Progenitor cell of endocrine pancreas (in vitro differentiated cells): Measurements from ENCODE around the gene CAMKK2. TPM values are rescaled to one million over a fixed set of nuclear protein-coding genes. Genes with fewer than 3 reads are reported as not detected.

Source experiments
- DNase-seq: peaks from one replicate; pipeline ENCODE4 v3.0.0; 2021; ENCODE audit warnings: low spot score; ENCODE audit not compliant: unreplicated experiment
- H3K27ac Mint-ChIP-seq: 2 replicates; pipeline ENCODE4 v1.8.0; 2021; ENCODE audit warnings: mild to moderate bottlenecking, moderate library complexity, mixed read lengths
- H3K27me3 Mint-ChIP-seq: 2 replicates; pipeline ENCODE4 v1.8.0; 2021; ENCODE audit warnings: mixed read lengths
- H3K36me3 Mint-ChIP-seq: 2 replicates; pipeline ENCODE4 v1.8.0; 2022; ENCODE audit warnings: mixed read lengths; ENCODE audit not compliant: insufficient read depth
- H3K4me1 Mint-ChIP-seq: 2 replicates; pipeline ENCODE4 v1.8.0; 2021; ENCODE audit warnings: low read depth, mixed read lengths
- H3K4me3 Mint-ChIP-seq: 2 replicates; pipeline ENCODE4 v1.8.0; 2021; ENCODE audit warnings: low read depth, mild to moderate bottlenecking, moderate library complexity, mixed read lengths
- H3K9me3 Mint-ChIP-seq: 2 replicates; pipeline ENCODE4 v1.8.0; 2021; ENCODE audit warnings: low read depth, mixed read lengths
- total RNA-seq: library from RNA; stranded (reverse); gene quantifications from 2 replicates; pipeline ENCODE4 v1.2.1, GENCODE V29; 2021
- TF ChIP-seq, protein P1 (sequence below): fragments of 200-600 bp; sonication (generic); IDR thresholded peaks from one replicate; pipeline ENCODE4 v1.5.0; 2021; ENCODE audit warnings: antibody characterized with exemption, mild to moderate bottlenecking; ENCODE audit not compliant: unreplicated experiment

Gene CAMKK2
- total RNA-seq, 1 donor from 2014 or later = 44.2 TPM

GRCh38 chr12:121252712-121253345, 43.7 kb downstream of the CAMKK2 start:
- Mint-ChIP-seq H3K36me3 (peaks cover 39% of the 10 kb centered on the region), H3K4me3 (no peak overlapping the region), H3K4me1 (no peaks in the 10 kb centered on the region), H3K27me3 (no peaks in the 10 kb centered on the region), H3K9me3 (no peaks in the 10 kb centered on the region), H3K27ac (no peak overlapping the region)
- no peak for DNase-seq
- TF ChIP-seq, protein P1, sequence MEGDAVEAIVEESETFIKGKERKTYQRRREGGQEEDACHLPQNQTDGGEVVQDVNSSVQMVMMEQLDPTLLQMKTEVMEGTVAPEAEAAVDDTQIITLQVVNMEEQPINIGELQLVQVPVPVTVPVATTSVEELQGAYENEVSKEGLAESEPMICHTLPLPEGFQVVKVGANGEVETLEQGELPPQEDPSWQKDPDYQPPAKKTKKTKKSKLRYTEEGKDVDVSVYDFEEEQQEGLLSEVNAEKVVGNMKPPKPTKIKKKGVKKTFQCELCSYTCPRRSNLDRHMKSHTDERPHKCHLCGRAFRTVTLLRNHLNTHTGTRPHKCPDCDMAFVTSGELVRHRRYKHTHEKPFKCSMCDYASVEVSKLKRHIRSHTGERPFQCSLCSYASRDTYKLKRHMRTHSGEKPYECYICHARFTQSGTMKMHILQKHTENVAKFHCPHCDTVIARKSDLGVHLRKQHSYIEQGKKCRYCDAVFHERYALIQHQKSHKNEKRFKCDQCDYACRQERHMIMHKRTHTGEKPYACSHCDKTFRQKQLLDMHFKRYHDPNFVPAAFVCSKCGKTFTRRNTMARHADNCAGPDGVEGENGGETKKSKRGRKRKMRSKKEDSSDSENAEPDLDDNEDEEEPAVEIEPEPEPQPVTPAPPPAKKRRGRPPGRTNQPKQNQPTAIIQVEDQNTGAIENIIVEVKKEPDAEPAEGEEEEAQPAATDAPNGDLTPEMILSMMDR = no peak

DNA sequence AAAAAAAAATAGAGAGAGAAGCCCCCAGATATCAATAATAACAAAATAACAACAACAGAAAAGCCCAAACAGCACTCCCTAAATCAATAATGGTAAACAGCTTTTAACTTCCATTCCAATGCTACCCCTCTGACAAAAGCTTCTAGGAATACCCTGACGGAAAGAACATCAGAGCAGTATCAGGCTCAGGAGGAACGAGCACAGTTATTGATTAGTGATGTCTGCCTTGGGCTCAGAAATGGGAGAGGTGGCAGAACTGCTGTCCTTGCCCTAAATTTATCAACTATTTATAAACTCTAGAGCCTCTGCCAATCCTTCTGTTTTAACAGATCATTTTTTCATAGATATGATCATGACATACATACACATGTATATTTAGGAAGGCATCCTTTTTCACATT, 44.7 kb downstream of the CAMKK2 start:
- Mint-ChIP-seq H3K36me3 (peaks cover 42% of the 10 kb centered on the region), H3K27me3 (no peaks in the 10 kb centered on the region), H3K9me3 (no peaks in the 10 kb centered on the region), H3K27ac (no peak overlapping the region), H3K4me3 (no peak overlapping the region), H3K4me1 (no peaks in the 10 kb centered on the region)
- TF ChIP-seq, protein P1 = no peak
- DNase-seq = no peak

DNA sequence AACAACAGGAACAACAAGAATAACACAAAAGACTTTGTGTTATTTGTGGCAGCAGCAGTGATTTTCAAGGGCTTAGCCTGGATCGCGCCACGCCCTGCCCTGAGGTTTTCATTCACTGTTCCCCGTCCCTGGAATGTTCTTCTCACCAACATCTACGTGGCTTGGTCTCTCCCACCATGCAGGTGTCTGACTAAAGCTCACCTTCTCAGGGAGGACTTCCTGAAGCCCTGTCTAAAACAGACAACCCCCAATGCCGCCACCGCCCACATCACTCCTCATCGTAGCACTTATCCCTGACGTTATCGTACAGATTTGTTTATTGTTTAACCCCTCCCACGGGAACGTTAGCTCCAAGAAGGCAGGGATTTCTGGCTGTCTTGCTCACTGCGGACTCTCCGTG, 46.1 kb downstream of the CAMKK2 start:
- peak overlapping the region; percentile 54 for H3K27ac Mint-ChIP-seq
- H3K27me3 Mint-ChIP-seq = no peaks in the 10 kb centered on the region
- H3K4me3 Mint-ChIP-seq = no peak overlapping the region
- peaks cover 33% of the 10 kb centered on the region for H3K36me3 Mint-ChIP-seq
- H3K4me1 Mint-ChIP-seq = no peaks in the 10 kb centered on the region
- TF ChIP-seq, protein P1 = no peak
- no peaks in the 10 kb centered on the region for H3K9me3 Mint-ChIP-seq
- no peak for DNase-seq

GRCh38 chr12:121248622-121249021, 47.9 kb downstream of the CAMKK2 start:
- Mint-ChIP-seq H3K36me3 (peaks cover 27% of the 10 kb centered on the region), H3K4me1 (no peaks in the 10 kb centered on the region), H3K9me3 (no peaks in the 10 kb centered on the region), H3K27ac (no peak overlapping the region), H3K4me3 (no peak overlapping the region), H3K27me3 (no peaks in the 10 kb centered on the region)
- no peak for DNase-seq
- TF ChIP-seq, protein P1 = no peak

DNA sequence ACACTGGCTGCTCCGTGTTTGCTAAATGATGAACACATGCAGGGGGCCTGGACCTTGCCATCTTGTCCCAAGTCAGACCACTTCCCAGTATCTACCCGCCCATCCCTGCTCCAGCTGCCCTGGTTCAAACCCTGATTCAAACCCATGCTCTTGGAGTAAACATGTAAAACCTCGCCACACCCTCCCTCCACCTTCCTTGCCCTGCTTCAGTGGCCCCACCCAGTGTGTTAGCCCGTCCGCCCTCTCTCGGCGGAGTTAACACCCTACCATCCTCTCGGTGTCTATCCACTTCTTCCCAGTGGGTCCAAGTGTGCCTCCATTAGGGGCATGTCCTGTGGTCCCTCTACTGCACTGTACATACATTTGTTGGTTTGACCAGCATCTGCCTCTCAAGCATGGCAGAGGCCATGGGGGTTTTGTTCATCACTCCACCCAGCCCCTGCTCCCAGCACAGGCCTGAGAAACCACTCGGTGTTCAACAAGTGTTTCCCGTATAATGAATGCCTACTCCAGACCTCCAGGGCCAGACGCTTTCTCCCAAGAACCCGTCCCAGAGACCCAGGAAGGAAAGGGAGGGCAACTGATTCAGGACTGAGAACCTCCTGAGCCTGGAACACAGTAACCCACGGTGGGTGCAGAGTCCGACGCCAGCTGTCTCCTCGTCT, 49.5 kb downstream of the CAMKK2 start:
- Mint-ChIP-seq H3K9me3 (no peaks in the 10 kb centered on the region), H3K4me1 (no peaks in the 10 kb centered on the region), H3K36me3 (peaks cover 18% of the 10 kb centered on the region), H3K27ac (peak overlapping the region; percentile 45), H3K27me3 (no peaks in the 10 kb centered on the region), H3K4me3 (no peak overlapping the region)
- TF ChIP-seq, protein P1 = no peak
- DNase-seq = no peak
